ENCODE data around the gene APLP2.

GRCh38 chr11:130049328-130049771 is 20.3 kb upstream of the APLP2 start:
- no peak for TF ChIP-seq CTCF (IDR thresholded peaks at IDR 0.05)
- no peak for TF ChIP-seq POLR2A (IDR thresholded peaks at IDR 0.05)

All from testis (tissue), 2 donors.